Measurements from ENCODE around the gene POLR2C. TPM values are rescaled to one million over a fixed set of nuclear protein-coding genes. Genes with fewer than 3 reads are reported as not detected.

Gene POLR2C
- total and polyA plus RNA-seq, 2 of the 13 experiments (the other 11 are each of a cell fraction or from before 2014, with no cell fraction given) = 104 to 216 TPM

DNA sequence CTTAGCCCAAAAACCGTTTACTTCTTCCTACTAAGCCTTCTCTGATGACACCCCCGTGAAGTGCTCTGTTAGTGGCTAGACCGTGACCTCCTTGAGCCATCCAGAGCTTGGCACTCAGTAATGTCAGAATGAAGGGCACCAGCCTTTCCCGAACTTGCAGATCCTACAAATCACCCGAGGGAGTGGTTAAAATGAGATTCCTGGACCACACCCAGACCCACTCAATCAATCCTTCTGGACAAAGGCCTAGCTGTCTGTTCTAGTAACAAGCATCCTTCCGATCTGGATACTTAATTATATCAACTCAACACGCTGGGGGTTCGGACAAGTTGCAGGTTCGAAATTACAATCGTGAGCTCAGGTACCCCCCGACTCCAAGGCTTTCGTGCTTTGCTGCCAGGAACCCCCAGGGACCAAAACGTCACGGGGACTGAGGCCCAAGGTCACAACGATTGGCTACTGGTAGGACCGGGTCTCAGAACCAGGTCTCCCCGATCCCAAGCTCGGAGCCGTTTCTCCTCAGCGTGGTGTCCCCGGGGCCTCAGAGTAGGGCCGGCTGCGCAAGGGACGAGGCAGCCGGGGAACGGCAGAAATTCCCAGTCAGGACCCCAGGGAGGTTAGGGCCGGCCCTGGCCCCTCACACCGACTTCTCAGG lies 15.8 kb upstream of the POLR2C start (continued):
- TF ChIP-seq ZC3H4 (CRISPR knock-in tag; IDR thresholded peaks at IDR 0.05; ENCODE audit: borderline replicate concordance) = peak; percentile 46
- TF ChIP-seq FOXK2 (IDR thresholded peaks at IDR 0.05) = no peak
- no peak for TF ChIP-seq ATF7 (IDR thresholded peaks at IDR 0.05)
- no peak for TF ChIP-seq ATF7 (CRISPR knock-in tag; IDR thresholded peaks at IDR 0.05)
- no peak for TF ChIP-seq CHD2 (IDR thresholded peaks at IDR 0.05; ENCODE audit: low read depth, low read length)
- peak; percentile 10; the same call in 1 of the 2 replicates for TF ChIP-seq DNMT3B (CRISPR knock-in tag; conservative IDR thresholded peaks at IDR 0.05)
- TF ChIP-seq, protein P1, sequence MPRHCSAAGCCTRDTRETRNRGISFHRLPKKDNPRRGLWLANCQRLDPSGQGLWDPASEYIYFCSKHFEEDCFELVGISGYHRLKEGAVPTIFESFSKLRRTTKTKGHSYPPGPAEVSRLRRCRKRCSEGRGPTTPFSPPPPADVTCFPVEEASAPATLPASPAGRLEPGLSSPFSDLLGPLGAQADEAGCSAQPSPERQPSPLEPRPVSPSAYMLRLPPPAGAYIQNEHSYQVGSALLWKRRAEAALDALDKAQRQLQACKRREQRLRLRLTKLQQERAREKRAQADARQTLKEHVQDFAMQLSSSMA (CRISPR knock-in tag; IDR thresholded peaks at IDR 0.05) = 0 out of 2 replicates have a peak, but pooled peaks have one; percentile 62
- no peak for TF ChIP-seq MIER3 (CRISPR knock-in tag; IDR thresholded peaks at IDR 0.05; ENCODE audit: borderline replicate concordance)
- no peak for TF ChIP-seq ZNF660 (CRISPR knock-in tag; IDR thresholded peaks at IDR 0.05; ENCODE audit: borderline replicate concordance, low read depth)
- TF ChIP-seq ZSCAN20 (CRISPR knock-in tag; IDR thresholded peaks at IDR 0.05; ENCODE audit: borderline replicate concordance) = no peak
- peak; percentile 58; the same call in 1 of the 2 replicates for TF ChIP-seq MTA3 (CRISPR knock-in tag; IDR thresholded peaks at IDR 0.05)
- no peak for TF ChIP-seq TAF15 (IDR thresholded peaks at IDR 0.05; ENCODE audit: low read depth, low read length, poor library complexity, severe bottlenecking)
- TF ChIP-seq U2AF2 (IDR thresholded peaks at IDR 0.05; ENCODE audit: low read depth, low read length) = no peak
- TF ChIP-seq ZNF7 (CRISPR knock-in tag; IDR thresholded peaks at IDR 0.05) = no peak
- TF ChIP-seq KDM5A (IDR thresholded peaks at IDR 0.05; ENCODE audit: borderline replicate concordance, low read length) = peak; percentile 68; the same call in 1 of the 2 replicates
- peak; percentile 28; the same call in 1 of the 2 replicates for TF ChIP-seq KLF11 (CRISPR knock-in tag; IDR thresholded peaks at IDR 0.05)
- TF ChIP-seq ZNF616 (CRISPR knock-in tag; IDR thresholded peaks at IDR 0.05; ENCODE audit: low read depth) = no peak
- 0 out of 2 replicates have a peak, but pooled peaks have one; percentile 34 for TF ChIP-seq TMF1 (CRISPR knock-in tag; IDR thresholded peaks at IDR 0.05; ENCODE audit: low read depth)
- 0 out of 2 replicates have a peak, but pooled peaks have one; percentile 29 for TF ChIP-seq ZNF441 (CRISPR knock-in tag; IDR thresholded peaks at IDR 0.05; ENCODE audit: borderline replicate concordance)
- 0 out of 2 replicates have a peak, but pooled peaks have one; percentile 1 for TF ChIP-seq ZNF558 (CRISPR knock-in tag; IDR thresholded peaks at IDR 0.05; ENCODE audit: borderline replicate concordance)
- no peak for TF ChIP-seq ZNF225 (CRISPR knock-in tag; IDR thresholded peaks at IDR 0.05)
